Subcutaneous adipose tissue (tissue), 4 donors: ENCODE results near the gene SRCAP. TPM values are rescaled to one million over a fixed set of nuclear protein-coding genes. Genes with fewer than 3 reads are reported as not detected.

Experiments
- CTCF ChIP-seq: fragments of 450-650 bp; IDR thresholded peaks from one replicate; pipeline ENCODE4 v1.5.1; 2016; ENCODE audit warnings: low read depth, mild to moderate bottlenecking, control low read depth, antibody characterized with exemption, moderate library complexity
- total RNA-seq, 4 donors: library from RNA; depleted of rRNA; stranded (reverse); fragments of >200 nt; gene quantifications; one replicate each; pipeline ENCODE4 v1.1.0, GENCODE V29; 2016

SRCAP gene
- total RNA-seq, 4 donors from 2014 or later: 14.1 to 33.7 (median 20.0) TPM

GRCh38 chr16:30738984-30739951 is 40.3 kb downstream of the SRCAP start:
- no peak for TF ChIP-seq CTCF

GRCh38 chr16:30740364-30741251 is 41.6 kb downstream of the SRCAP start:
- TF ChIP-seq CTCF: no peak

- TF ChIP-seq CTCF: no peak
Observed at GRCh38 chr16:30741461-30741914, 42.5 kb downstream of the SRCAP start.

- TF ChIP-seq CTCF: no peak
Observed at GRCh38 chr16:30743716-30744115, 44.7 kb downstream of the SRCAP start.

- no peak for TF ChIP-seq CTCF
Observed at GRCh38 chr16:30744183-30744582, 45.2 kb downstream of the SRCAP start.

GRCh38 chr16:30745082-30745481 is 46.1 kb downstream of the SRCAP start:
- TF ChIP-seq CTCF: no peak
